Peyer's patch (tissue), 4 donors: ENCODE results near the gene CIP2A. TPM values are rescaled to one million over a fixed set of nuclear protein-coding genes. Genes with fewer than 3 reads are reported as not detected.

Experiments
- DNase-seq, 3 donors: peaks; one replicate each; pipeline ENCODE4 v3.0.0-alpha.2; 2017 to 2019
- H3K27ac ChIP-seq, 4 donors: fragments of 200-600 bp; sonication (generic); one replicate each; pipeline ENCODE4 v1.5.1; 2016 to 2019
- H3K27me3 ChIP-seq, 2 donors: fragments of 200-600 bp; sonication (generic); one replicate each; pipeline ENCODE4 v1.5.1; 2019
- H3K36me3 ChIP-seq, 3 donors: fragments of 200-600 bp; sonication (generic); one replicate each; pipeline ENCODE4 v1.5.1; 2016 to 2019
- H3K4me1 ChIP-seq, 4 donors: fragments of 200-600 bp; sonication (generic); one replicate each; pipeline ENCODE4 v1.5.1; 2016 to 2019
- H3K4me3 ChIP-seq, 4 donors: fragments of 200-600 bp; sonication (generic); 1 replicate in 3 of 4; 2 replicates in 1 of 4; pipeline ENCODE4 v1.5.1; 2016 to 2019; ENCODE audit warnings: mild to moderate bottlenecking in 1 of 4
- H3K9me3 ChIP-seq, 4 donors: fragments of 200-600 bp; sonication (generic); one replicate each; pipeline ENCODE4 v1.5.1; 2016 to 2019; ENCODE audit warnings: mild to moderate bottlenecking in 1 of 4
- CTCF ChIP-seq, 6 experiments: fragments of 450-650 bp in 4 of 6; fragments of 200-600 bp in 2 of 6; sonication (generic) in 1 of 6; IDR thresholded peaks; one replicate each; pipeline ENCODE4 v1.5.1; 2017 to 2019; ENCODE audit warnings: antibody characterized with exemption in 6 of 6, mild to moderate bottlenecking in 3 of 6, moderate library complexity in 1 of 6
- POLR2A ChIP-seq, 2 donors: fragments of 450-650 bp; IDR thresholded peaks; one replicate each; pipeline ENCODE4 v1.5.1; 2017; ENCODE audit warnings: antibody characterized with exemption in 2 of 2, mild to moderate bottlenecking in 2 of 2, moderate library complexity in 2 of 2
- total RNA-seq, 4 donors: library from RNA; depleted of rRNA; stranded (reverse); fragments of >200 nt; gene quantifications; one replicate each; pipeline ENCODE4 v1.1.0, GENCODE V29; 2016

Gene CIP2A
- total RNA-seq, 4 donors from 2014 or later = 2.1 to 7.4 (median 4.5) TPM

DNA sequence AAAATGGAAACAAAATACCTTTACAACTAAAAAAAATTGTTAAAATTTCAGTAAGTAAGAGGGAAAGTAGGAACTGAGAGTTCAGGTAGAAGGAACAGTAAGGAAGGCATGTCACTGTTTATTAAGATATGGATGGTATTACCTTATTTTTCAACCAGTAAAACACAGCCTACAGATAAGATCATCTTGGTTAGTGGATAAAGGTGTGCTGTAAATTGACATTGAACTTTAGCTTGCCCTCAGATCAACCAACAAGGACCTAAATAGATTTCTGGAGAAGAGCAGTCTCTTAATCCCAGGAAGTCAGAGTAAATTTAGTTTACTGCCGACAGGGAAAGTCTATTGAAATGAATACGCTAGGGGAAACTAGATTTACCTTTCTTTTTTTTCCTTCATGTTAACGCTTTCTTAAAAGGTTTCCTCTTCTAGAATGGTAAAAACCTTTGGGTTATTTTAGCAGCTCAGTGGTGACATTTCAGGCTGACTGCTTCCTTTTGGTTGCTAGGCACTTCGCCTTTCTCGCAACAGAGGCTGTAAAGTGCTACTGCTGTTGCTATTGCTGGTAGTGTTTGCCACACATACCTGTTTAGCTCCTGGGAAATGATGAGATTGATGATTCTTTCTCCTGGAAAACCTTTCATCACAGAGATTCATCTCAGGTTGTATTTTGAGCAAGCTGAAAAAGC is 13.2 kb upstream of the CIP2A start:
- H3K4me3 ChIP-seq = no peak overlapping the region
- no peak for DNase-seq
- no peaks in the 10 kb centered on the region for H3K9me3 ChIP-seq
- peaks cover 0 to 8% (median 0%) of the 10 kb centered on the region in 4 donors for H3K4me1 ChIP-seq
- H3K36me3 ChIP-seq = no peaks in the 10 kb centered on the region
- H3K27me3 ChIP-seq = no peaks in the 10 kb centered on the region
- TF ChIP-seq CTCF (IDR thresholded peaks at IDR 0.05) (peak in 1 of 6 experiments; percentile 10), POLR2A (IDR thresholded peaks at IDR 0.05) (no peak)
- H3K27ac ChIP-seq = peak overlapping the region in 3 of 4 donors; percentile 6 to 52 (median 45)

- no peak for DNase-seq
- Histone ChIP-seq H3K4me1 (peaks cover 0 to 8% (median 1%) of the 10 kb centered on the region in 4 donors), H3K27me3 (no peaks in the 10 kb centered on the region), H3K9me3 (no peaks in the 10 kb centered on the region), H3K4me3 (no peak overlapping the region), H3K27ac (no peak overlapping the region), H3K36me3 (no peaks in the 10 kb centered on the region)
- no peak for TF ChIP-seq CTCF (IDR thresholded peaks at IDR 0.05)
- TF ChIP-seq POLR2A (IDR thresholded peaks at IDR 0.05) = no peak
Measured at GRCh38 chr3:108599677-108600409, 10.6 kb upstream of the CIP2A start.

DNA sequence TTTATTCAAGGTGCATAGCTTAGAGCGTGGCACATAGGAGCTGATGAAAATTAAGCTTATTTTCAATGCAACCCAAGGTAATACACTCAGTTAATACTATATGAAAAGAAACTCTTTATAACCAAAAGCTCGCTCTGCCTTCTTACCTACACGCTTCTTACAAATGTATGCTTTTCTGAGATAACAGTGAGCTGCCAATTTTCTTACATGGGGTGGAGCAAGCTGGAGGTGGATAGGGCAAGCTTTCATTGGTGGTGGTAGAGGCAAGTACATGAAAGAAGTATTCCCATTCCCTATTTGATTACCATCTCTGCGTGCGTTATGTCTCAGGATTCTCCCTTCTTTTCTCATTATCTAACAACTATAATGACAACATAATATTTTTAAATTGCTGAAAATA is 9.1 kb upstream of the CIP2A start:
- TF ChIP-seq POLR2A (IDR thresholded peaks at IDR 0.05) (no peak), CTCF (IDR thresholded peaks at IDR 0.05) (no peak)
- Histone ChIP-seq H3K36me3 (no peaks in the 10 kb centered on the region), H3K27me3 (no peaks in the 10 kb centered on the region), H3K27ac (no peak overlapping the region), H3K4me3 (no peak overlapping the region), H3K9me3 (no peaks in the 10 kb centered on the region), H3K4me1 (peaks cover 0 to 3% (median 0%) of the 10 kb centered on the region in 4 donors)
- no peak for DNase-seq

GRCh38 chr3:108595321-108595720 is 6.1 kb upstream of the CIP2A start:
- no peak for DNase-seq
- TF ChIP-seq CTCF (IDR thresholded peaks at IDR 0.05) (no peak), POLR2A (IDR thresholded peaks at IDR 0.05) (no peak)

DNA sequence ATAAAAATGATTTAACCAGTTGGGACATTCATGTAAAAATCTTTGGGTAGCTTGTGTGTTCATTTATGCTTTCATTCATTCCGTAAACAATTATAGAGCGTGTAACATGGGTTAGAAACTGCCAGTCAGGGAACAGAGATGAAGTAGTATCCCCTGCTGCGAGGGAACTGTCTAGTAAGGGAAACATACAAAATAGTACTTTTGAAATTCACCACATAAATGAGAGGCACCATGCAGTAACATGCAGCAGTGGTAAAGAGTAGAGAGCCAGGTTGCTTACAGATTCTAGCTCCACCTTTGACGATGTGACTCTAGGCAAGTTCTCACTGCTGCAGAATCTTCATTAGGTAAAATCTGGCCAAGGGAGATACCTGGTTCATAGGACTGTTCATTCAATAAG is 1.2 kb upstream of the CIP2A start:
- no peaks in the 10 kb centered on the region for H3K27me3 ChIP-seq
- peaks cover 0 to 21% (median 0%) of the 10 kb centered on the region in 4 donors for H3K4me1 ChIP-seq
- H3K4me3 ChIP-seq = peak overlapping the region in 2 of 4 donors; percentile 73 to 83
- TF ChIP-seq CTCF (IDR thresholded peaks at IDR 0.05) (no peak), POLR2A (IDR thresholded peaks at IDR 0.05) (no peak)
- H3K9me3 ChIP-seq = no peaks in the 10 kb centered on the region
- no peaks in the 10 kb centered on the region for H3K36me3 ChIP-seq
- no peak for DNase-seq
- no peak overlapping the region for H3K27ac ChIP-seq

More at GRCh38 chr3:108595321-108595720, 6.1 kb upstream of the CIP2A start:
- no peak overlapping the region for H3K4me3 ChIP-seq
- no peaks in the 10 kb centered on the region for H3K36me3 ChIP-seq
- no peaks in the 10 kb centered on the region for H3K27me3 ChIP-seq
- no peak overlapping the region for H3K27ac ChIP-seq
- peaks cover 0 to 8% (median 0%) of the 10 kb centered on the region in 4 donors for H3K4me1 ChIP-seq
- no peaks in the 10 kb centered on the region for H3K9me3 ChIP-seq
